Kidney capillary endothelial cell (primary cell): ENCODE measurements around the gene ZNF700.
"Not testable (repeated sequence)": the region's sequence is repeated elsewhere in the genome, so short reads cannot be mapped to it uniquely, and the experiment has no call there.

ENCODE experiments used
- DNase-seq: peaks from one replicate; pipeline ENCODE4 v3.0.0-alpha.2; 2018; ENCODE audit warnings: low spot score

The ZNF700 gene

DNA sequence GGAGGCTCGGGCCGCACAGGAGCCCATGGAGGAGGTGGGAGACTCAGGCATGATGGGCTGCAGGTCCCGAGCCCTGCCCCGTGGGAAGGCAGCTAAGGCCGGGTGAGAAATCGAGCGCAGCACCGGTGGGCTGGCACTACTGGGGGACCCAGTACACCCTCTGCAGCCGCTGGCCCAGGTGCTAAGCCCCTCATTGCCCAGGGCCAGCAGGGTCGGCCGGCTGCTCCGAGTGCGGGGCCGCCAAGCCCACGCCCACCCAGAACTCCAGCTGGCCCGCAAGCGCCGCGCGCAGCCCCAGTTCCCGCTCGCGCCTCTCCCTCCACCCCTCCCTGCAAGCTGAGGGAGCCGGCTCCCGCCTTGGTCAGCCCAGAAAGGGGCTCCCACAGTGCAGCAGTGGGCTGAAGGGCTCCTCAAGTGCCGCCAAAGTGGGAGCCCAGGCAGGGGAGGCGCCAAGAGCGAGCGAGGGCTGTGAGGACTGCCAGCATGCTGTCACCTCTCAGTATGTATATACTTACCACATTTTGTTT, 16.5 kb downstream of the ZNF700 start:
- not testable (repeated sequence) for DNase-seq

DNA sequence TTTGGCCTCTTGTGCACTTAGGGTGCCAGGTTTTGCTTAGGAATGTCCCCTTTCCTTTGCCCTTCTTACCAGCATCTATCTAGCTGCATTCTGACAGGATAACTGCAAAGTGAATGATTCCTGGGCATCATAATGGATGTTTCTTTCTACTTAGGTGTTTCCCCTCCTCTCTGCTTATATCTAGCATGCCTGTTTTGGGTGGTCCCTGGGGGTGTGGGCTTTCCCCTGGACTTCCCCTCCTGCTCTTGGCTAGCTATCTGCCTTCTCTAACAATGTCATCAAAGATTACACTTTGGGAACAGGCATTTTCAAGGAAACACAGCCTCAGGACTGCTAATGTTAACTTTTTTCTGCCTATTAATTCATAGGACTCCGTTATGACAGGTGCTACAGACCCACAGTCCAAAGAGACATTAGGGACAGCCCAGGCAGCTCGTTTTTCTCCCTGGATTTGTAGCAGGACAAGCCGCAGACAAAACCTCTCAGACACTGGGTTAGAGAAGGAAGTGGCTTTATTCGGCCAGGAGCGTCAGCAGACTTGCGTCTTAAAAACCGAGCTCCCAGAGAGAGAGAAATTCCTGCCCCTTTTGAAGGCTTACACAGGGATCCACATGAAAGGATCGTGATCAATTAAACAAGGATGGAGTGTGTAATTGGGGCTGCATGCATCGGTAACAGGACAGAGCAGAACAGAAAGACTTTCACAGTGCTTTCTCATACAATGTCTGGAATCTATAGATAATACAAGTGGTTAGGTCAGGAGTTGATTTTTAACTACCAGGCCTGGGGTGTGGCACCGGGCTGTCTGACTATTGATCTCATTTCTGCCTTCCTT, 17.3 kb downstream of the ZNF700 start:
- DNase-seq, result no peak

DNA sequence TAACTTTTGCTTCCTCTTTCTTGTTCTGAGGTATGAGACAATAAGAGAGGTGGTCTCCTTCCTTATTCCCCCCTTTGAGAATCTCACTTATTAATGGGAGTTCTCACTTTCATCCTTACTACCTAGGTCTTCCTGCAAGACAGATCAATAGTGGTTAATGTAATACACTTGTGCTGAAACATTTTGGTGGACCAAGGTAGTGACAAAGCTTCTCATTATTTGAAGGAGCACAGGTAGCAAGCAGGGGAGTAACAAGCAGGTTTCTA, 17.9 kb downstream of the ZNF700 start:
- DNase-seq, result no peak

- no peak for DNase-seq
These were observed 19.7 kb downstream of the ZNF700 start for GRCh38 chr19:11944656-11945055.

DNA sequence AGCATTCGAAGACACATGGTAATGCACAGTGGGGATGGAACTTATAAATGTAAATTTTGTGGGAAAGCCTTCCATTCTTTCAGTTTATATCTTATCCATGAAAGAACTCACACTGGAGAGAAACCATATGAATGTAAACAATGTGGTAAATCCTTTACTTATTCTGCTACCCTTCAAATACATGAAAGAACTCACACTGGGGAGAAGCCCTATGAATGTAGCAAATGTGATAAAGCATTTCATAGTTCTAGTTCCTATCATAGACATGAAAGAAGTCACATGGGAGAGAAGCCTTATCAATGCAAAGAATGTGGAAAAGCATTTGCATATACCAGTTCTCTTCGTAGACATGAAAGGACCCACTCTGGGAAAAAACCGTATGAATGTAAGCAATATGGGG, 23.7 kb downstream of the ZNF700 start:
- no peak for DNase-seq

- no peak for DNase-seq
These were observed 24.3 kb downstream of the ZNF700 start for GRCh38 chr19:11949201-11949600.

- not testable (repeated sequence) for DNase-seq
These were observed 24.7 kb downstream of the ZNF700 start for GRCh38 chr19:11949614-11950080.

DNA sequence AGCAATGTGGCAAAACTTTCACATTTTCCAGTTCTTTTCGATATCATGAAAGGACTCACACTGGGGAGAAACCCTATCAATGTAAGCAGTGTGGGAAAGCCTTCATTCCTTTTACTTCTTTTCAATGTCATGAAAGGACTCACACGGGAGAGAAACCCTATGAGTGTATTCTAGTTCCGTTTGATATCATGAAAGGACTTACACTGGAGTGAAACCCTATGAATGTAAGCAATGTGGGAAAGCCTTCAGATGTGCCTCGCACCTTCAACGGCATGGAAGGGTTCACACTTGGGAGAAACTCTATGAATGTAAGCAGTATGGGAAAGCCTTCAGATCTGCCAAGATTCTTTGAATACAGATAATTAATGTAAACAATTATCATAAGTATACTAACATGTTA, 25.4 kb downstream of the ZNF700 start:
- DNase-seq, result no peak

DNA sequence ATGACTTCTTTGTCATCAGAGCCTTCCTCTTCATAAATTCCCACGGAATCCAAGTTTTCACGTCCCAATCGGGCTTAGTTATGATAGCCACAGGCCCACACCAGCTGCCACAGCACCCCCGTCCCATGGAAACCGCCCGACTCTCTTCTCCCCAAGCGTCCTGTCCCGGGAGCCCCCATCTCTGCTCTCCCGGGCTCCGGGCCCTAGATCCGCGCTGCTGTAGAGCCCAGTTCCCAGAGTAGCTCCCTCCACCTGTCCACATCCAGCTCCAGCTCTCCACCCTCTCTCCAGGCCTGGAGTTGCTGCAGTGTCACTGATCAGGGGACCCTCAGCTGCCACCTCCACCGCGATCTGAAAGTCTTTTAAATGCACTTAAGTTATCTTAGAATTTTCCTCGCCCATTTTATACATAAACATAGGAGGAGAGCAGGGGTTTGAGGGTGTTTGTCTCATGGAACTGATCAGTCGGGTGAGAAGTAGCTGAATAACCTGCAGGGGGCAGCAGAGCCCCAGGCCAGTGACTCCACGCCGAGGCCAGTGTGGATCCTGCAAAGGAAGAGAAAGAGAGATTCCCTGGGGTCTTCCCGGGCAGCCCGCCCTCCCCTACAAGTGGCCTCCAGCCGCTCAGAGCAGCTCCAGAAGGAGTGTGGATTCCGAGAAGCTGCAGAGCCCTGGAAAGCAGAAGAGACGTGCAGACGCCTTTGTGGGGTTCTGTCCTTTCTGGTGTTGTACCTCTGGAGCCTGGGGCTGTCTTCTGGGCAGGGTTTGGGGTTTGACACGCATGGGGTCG, 38.9 kb downstream of the ZNF700 start:
- DNase-seq, result peak; percentile 56

GRCh38 chr19:11964496-11964857, 39.6 kb downstream of the ZNF700 start:
- DNase-seq, result no peak

- DNase-seq, result peak; percentile 77
These were observed 40.1 kb downstream of the ZNF700 start, which contains the start of gene ZNF763 for GRCh38 chr19:11964858-11965645. Gene ZNF763, plus strand, starts transcription at chr19:11965040. Its CDS starts 169 bp downstream, at chr19:11965209.

- no peak for DNase-seq
These were observed 45.3 kb downstream of the ZNF700 start for GRCh38 chr19:11970174-11970573.

DNA sequence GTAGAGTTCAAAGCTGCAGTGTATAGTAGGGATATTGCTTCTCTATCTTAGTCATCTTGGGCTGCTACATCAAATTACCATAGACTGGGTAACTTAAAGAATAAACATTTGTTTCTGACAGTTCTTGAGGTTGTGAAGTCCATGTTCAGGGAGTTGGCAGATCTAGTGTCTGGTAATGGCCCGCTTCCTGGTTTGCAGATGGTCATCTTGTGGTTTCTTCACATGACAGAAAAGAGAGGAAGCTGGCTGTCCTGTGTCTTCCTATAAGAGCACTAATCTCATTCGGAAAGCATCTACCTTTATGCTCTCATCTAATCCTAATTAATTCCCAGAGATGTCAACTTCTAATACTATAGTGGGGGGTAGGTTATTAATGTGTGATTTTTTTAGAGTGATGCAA, 46.1 kb downstream of the ZNF700 start:
- DNase-seq, result no peak

DNA sequence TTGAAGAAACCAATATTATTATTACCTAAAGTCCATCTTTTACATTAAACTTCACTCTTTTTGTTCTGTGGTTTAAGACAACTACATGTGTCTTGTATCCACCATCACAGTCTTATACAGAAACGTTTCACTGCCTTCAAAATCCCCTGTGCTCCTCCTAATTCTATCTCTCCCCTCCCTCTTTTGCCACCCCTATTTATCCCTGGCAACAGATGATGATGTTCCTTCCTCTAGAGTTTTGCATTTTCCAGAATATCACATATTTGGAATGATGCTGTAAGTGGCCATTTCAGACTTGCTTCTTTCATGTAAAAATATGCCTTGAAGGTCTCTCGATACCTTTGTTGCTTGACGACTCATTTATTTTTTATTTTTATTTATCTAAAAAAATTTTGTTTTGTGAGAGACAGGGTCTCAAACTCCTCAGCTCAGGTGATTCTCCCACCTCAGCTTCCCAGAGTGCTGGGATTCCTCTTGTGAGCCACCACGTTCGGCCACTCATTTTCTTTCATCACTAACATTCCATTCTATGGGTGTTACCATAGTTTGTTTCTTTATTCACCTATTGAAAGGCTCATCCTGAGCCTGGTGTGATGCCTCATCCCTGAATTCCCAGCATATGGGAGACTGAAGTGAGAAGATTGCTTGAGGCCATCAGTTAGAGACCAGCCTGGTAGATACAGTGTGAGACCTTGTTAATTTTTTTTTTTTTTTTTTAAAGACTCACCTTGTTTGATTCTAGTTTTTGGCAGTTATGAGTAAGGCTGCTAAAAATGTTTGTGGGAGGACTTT, 48.3 kb downstream of the ZNF700 start:
- DNase-seq, result no peak

GRCh38 chr19:11978492-11979100, 53.7 kb downstream of the ZNF700 start:
- no peak for DNase-seq

DNA sequence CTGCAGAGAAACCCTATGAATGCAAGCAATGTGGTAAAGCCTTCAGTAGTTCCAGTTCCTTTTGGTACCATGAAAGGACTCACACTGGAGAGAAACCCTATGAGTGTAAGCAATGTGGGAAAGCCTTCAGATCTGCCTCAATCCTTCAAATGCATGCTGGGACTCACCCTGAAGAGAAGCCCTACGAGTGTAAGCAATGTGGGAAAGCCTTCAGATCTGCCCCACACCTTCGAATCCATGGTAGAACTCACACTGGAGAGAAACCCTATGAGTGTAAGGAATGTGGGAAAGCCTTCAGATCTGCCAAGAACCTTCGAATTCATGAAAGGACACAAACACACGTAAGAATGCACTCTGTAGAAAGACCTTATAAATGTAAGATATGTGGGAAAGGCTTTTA, 54.6 kb downstream of the ZNF700 start:
- no peak for DNase-seq

DNA sequence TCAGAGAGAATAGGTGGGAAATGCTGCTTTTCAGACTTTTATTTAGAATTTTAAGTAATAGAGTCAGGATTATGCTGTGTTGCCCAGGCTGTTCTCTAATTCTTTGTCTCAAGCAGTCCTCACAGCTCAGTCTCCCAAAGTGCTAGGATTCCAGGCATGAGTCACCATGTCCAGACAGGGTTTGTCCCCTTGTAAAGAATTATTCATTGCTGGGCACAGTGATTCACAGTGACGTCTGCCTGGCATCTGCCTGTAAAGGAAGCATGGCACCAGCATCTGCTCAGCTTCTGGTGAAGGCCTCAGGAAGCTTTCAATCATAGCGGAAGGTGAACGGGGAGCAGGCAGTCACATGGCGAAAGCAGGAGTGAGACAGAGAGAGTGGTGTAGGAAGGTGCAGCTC, 57.6 kb downstream of the ZNF700 start:
- DNase-seq, result no peak

- no peak for DNase-seq
These were observed 60.1 kb downstream of the ZNF700 start for GRCh38 chr19:11984986-11985385.

DNA sequence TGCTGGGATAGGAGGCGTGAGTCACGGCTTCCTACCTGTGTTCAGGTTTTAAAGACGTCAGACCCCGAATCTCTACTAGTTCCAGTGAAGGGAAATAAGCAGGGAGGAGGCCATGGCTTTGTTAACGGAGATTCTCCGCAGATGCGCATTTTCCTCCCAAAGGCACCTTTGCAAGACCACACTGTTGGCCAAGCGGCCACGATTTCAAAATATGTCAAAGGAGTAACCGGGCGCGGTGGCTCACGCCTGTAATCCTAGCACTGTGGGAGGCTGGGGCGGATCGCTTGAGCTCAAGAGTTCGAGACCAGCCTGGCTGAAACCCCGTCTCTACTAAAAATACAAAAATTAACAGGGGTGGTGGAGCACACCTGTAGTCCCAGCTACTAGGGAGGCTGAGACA, 61.8 kb downstream of the ZNF700 start:
- no peak for DNase-seq

GRCh38 chr19:11987405-11988281, 62.7 kb downstream of the ZNF700 start:
- DNase-seq, result peak; percentile 89
